Mesenchymal stem cell (in vitro differentiated cells and primary cell): Measurements from ENCODE around the gene USP54.

Experiments used
- DNase-seq: peaks from one replicate; pipeline ENCODE4 v3.0.0-alpha.2; 2013
- H2AFZ ChIP-seq: one replicate; pipeline ENCODE4 v1.6.1; 2013; ENCODE audit warnings: low read depth, mild to moderate bottlenecking, control low read depth, inconsistent platforms, low read length, moderate library complexity
- H2AK5ac ChIP-seq: 2 replicates; pipeline ENCODE4 v1.6.1; 2013; ENCODE audit warnings: low read length, moderate library complexity, mild to moderate bottlenecking, inconsistent platforms; ENCODE audit not compliant: severe bottlenecking
- H2BK120ac ChIP-seq: one replicate; pipeline ENCODE4 v1.6.1; 2013; ENCODE audit warnings: low read depth, mild to moderate bottlenecking, inconsistent platforms, low read length, moderate library complexity
- H2BK12ac ChIP-seq, 2 experiments: one replicate each; pipeline ENCODE4 v1.6.1; 2013; ENCODE audit warnings: inconsistent platforms in 2 of 2, low read length in 2 of 2, mild to moderate bottlenecking in 2 of 2, moderate library complexity in 2 of 2, control low read depth in 1 of 2
- H2BK15ac ChIP-seq: one replicate; pipeline ENCODE4 v1.6.1; 2013; ENCODE audit warnings: mild to moderate bottlenecking, low read depth, inconsistent platforms; ENCODE audit not compliant: poor library complexity, severe bottlenecking
- H2BK5ac ChIP-seq: 2 replicates; pipeline ENCODE4 v1.6.1; 2013; ENCODE audit warnings: low read depth, mild to moderate bottlenecking, low read length, control low read depth, inconsistent platforms; ENCODE audit not compliant: poor library complexity, severe bottlenecking
- H3K14ac ChIP-seq, 2 experiments: one replicate each; pipeline ENCODE4 v1.6.1; 2013; ENCODE audit warnings: inconsistent platforms in 2 of 2, low read length in 2 of 2, control low read depth in 1 of 2, mild to moderate bottlenecking in 1 of 2, moderate library complexity in 1 of 2
- H3K18ac ChIP-seq, 2 experiments: one replicate each; pipeline ENCODE4 v1.6.1; 2013; ENCODE audit warnings: inconsistent platforms in 2 of 2, low read length in 2 of 2, control low read depth in 1 of 2, low read depth in 1 of 2, mild to moderate bottlenecking in 1 of 2
- H3K23ac ChIP-seq, 2 experiments: one replicate each; pipeline ENCODE4 v1.6.1; 2013; ENCODE audit warnings: inconsistent platforms in 2 of 2, low read length in 2 of 2, mild to moderate bottlenecking in 2 of 2, moderate library complexity in 2 of 2, control low read depth in 1 of 2
- H3K27ac ChIP-seq: 2 replicates; pipeline ENCODE4 v1.5.1; 2013; ENCODE audit warnings: mild to moderate bottlenecking, moderate library complexity, low read length, control low read depth, inconsistent platforms; ENCODE audit not compliant: poor library complexity, severe bottlenecking
- H3K27me3 ChIP-seq, 2 experiments: 2 replicates each; pipeline versions ENCODE4 v1.6.1 to v1.7.0; 2013; ENCODE audit warnings: low read length in 2 of 2, mild to moderate bottlenecking in 2 of 2, moderate library complexity in 2 of 2, control low read depth in 1 of 2, inconsistent platforms in 1 of 2; ENCODE audit not compliant: control insufficient read depth in 1 of 2, insufficient read depth in 1 of 2
- H3K36me3 ChIP-seq, 2 experiments: 2 replicates each; pipeline versions ENCODE4 v1.6.1 to v1.7.0; 2013; ENCODE audit warnings: low read length in 2 of 2, control low read depth in 1 of 2, inconsistent platforms in 1 of 2, low read depth in 1 of 2, mild to moderate bottlenecking in 1 of 2; ENCODE audit not compliant: insufficient read depth in 2 of 2, control insufficient read depth in 1 of 2
- H3K4ac ChIP-seq, 2 experiments: one replicate each; pipeline ENCODE4 v1.6.1; 2013; ENCODE audit warnings: inconsistent platforms in 2 of 2, low read length in 2 of 2, mild to moderate bottlenecking in 2 of 2, moderate library complexity in 2 of 2, control low read depth in 1 of 2, low read depth in 1 of 2
- H3K4me1 ChIP-seq: 2 replicates; pipeline ENCODE4 v1.6.1; 2013; ENCODE audit warnings: low read depth, low read length, control low read depth; ENCODE audit not compliant: control insufficient read depth, insufficient read depth
- H3K4me2 ChIP-seq: 2 replicates; pipeline ENCODE4 v1.6.1; 2013; ENCODE audit warnings: low read length, mild to moderate bottlenecking, inconsistent platforms; ENCODE audit not compliant: poor library complexity, severe bottlenecking
- H3K4me3 ChIP-seq, 2 experiments: 2 replicates each; pipeline versions ENCODE4 v1.5.1 to v1.7.0; 2013; ENCODE audit warnings: low read length in 2 of 2, mild to moderate bottlenecking in 2 of 2, control low read depth in 1 of 2, low read depth in 1 of 2; ENCODE audit not compliant: insufficient read depth in 1 of 2
- H3K79me1 ChIP-seq: replicated peaks from 2 replicates; pipeline ENCODE4 v1.6.1; 2013; ENCODE audit warnings: mild to moderate bottlenecking, control low read depth, low read length, inconsistent platforms; ENCODE audit not compliant: poor library complexity, severe bottlenecking
- H3K9ac ChIP-seq: 2 replicates; pipeline ENCODE4 v1.7.0; 2013; ENCODE audit warnings: mild to moderate bottlenecking, low read length, moderate library complexity
- H3K9me3 ChIP-seq: 2 replicates; pipeline ENCODE4 v1.7.0; 2013; ENCODE audit warnings: mild to moderate bottlenecking, low read length; ENCODE audit not compliant: control insufficient read depth
- H4K8ac ChIP-seq: one replicate; pipeline ENCODE4 v1.6.1; 2013; ENCODE audit warnings: inconsistent platforms, mild to moderate bottlenecking, low read length, moderate library complexity
- H4K91ac ChIP-seq: one replicate; pipeline ENCODE4 v1.6.1; 2013; ENCODE audit warnings: mild to moderate bottlenecking, low read length, inconsistent platforms
- WGBS: methylation state at CpG from one replicate; pipeline ENCODE4 v1.1.7; 2013; ENCODE audit warnings: mixed read lengths; 5-methylcytosine and 5-hydroxymethylcytosine counted together

The USP54 gene

GRCh38 chr10:73597346-73597745 lies 6.2 kb upstream of the USP54 start:
- H3K9me3 ChIP-seq = no peaks in the 10 kb centered on the region
- no peak overlapping the region for H3K9ac ChIP-seq
- no peak overlapping the region for H3K4ac ChIP-seq
- H2BK5ac ChIP-seq = no peak overlapping the region
- H3K27ac ChIP-seq = peak overlapping the region; percentile 63
- no peak overlapping the region for H4K91ac ChIP-seq
- no peak overlapping the region for H3K18ac ChIP-seq
- peaks cover 9% of the 10 kb centered on the region for H3K79me1 ChIP-seq
- H3K4me2 ChIP-seq = no peak overlapping the region
- H4K8ac ChIP-seq = no peak overlapping the region
- H2BK12ac ChIP-seq = no peak overlapping the region
- no peaks in the 10 kb centered on the region for H3K27me3 ChIP-seq
- WGBS = no CpG with 5 or more reads among the region's 1 CpG
- no peak overlapping the region for H2AK5ac ChIP-seq
- H3K36me3 ChIP-seq = no peaks in the 10 kb centered on the region
- H3K23ac ChIP-seq = no peak overlapping the region
- no peak overlapping the region for H3K14ac ChIP-seq
- H3K4me3 ChIP-seq = no peak overlapping the region
- peaks cover 9% of the 10 kb centered on the region for H3K4me1 ChIP-seq
- no peak overlapping the region for H2BK120ac ChIP-seq
- DNase-seq = no peak
- no peak overlapping the region for H2AFZ ChIP-seq
- H2BK15ac ChIP-seq = no peak overlapping the region

- H3K4me1 ChIP-seq = peaks cover 7% of the 10 kb centered on the region
- WGBS = 97% methylated on average over 5 of the region's 5 CpGs
- H3K18ac ChIP-seq = no peak overlapping the region
- H3K4me2 ChIP-seq = no peak overlapping the region
- H3K36me3 ChIP-seq = no peaks in the 10 kb centered on the region
- H3K9ac ChIP-seq = no peak overlapping the region
- no peaks in the 10 kb centered on the region for H3K9me3 ChIP-seq
- no peak overlapping the region for H2BK12ac ChIP-seq
- H3K4me3 ChIP-seq = no peak overlapping the region
- H3K79me1 ChIP-seq = peaks cover 4% of the 10 kb centered on the region
- no peak overlapping the region for H2BK15ac ChIP-seq
- H2BK120ac ChIP-seq = no peak overlapping the region
- no peak overlapping the region for H2BK5ac ChIP-seq
- no peaks in the 10 kb centered on the region for H3K27me3 ChIP-seq
- no peak overlapping the region for H4K91ac ChIP-seq
- H3K14ac ChIP-seq = no peak overlapping the region
- DNase-seq = no peak
- no peak overlapping the region for H3K4ac ChIP-seq
- H4K8ac ChIP-seq = no peak overlapping the region
- H3K27ac ChIP-seq = no peak overlapping the region
- H3K23ac ChIP-seq = no peak overlapping the region
- H2AK5ac ChIP-seq = no peak overlapping the region
- H2AFZ ChIP-seq = no peak overlapping the region
Observed at GRCh38 chr10:73593812-73594211, 2.7 kb upstream of the USP54 start.

- Histone ChIP-seq H3K36me3 (no peaks in the 10 kb centered on the region), H3K27ac (no peak overlapping the region), H2BK15ac (no peak overlapping the region), H3K4me3 (no peak overlapping the region), H2BK12ac (no peak overlapping the region), H2AFZ (no peak overlapping the region), H3K18ac (no peak overlapping the region), H3K14ac (no peak overlapping the region), H3K9me3 (no peaks in the 10 kb centered on the region), H4K91ac (no peak overlapping the region), H4K8ac (no peak overlapping the region), H2BK120ac (no peak overlapping the region), H3K4me2 (no peak overlapping the region), H3K9ac (no peak overlapping the region), H2AK5ac (no peak overlapping the region), H2BK5ac (no peak overlapping the region), H3K23ac (no peak overlapping the region), H3K4ac (no peak overlapping the region), H3K27me3 (no peaks in the 10 kb centered on the region), H3K4me1 (peaks cover 7% of the 10 kb centered on the region), H3K79me1 (peaks cover 2% of the 10 kb centered on the region)
- WGBS = 94% methylated on average over 3 of the region's 4 CpGs
- DNase-seq = no peak
Observed at GRCh38 chr10:73593110-73593509, 2.0 kb upstream of the USP54 start.

- no peak overlapping the region for H3K23ac ChIP-seq
- 0% methylated on average over 1 of the region's 3 CpGs for WGBS
- peak; percentile 54 for DNase-seq
- H3K4me2 ChIP-seq = peak overlapping the region; percentile 47
- H2BK5ac ChIP-seq = no peak overlapping the region
- H3K9ac ChIP-seq = peak overlapping the region; percentile 50
- H3K9me3 ChIP-seq = no peaks in the 10 kb centered on the region
- no peak overlapping the region for H2BK120ac ChIP-seq
- H3K4me3 ChIP-seq = no peak overlapping the region
- H4K8ac ChIP-seq = no peak overlapping the region
- H3K4me1 ChIP-seq = peaks cover 3% of the 10 kb centered on the region
- no peaks in the 10 kb centered on the region for H3K36me3 ChIP-seq
- H2BK15ac ChIP-seq = no peak overlapping the region
- no peak overlapping the region for H2BK12ac ChIP-seq
- H3K18ac ChIP-seq = peak overlapping the region in 1 of 2 experiments; percentile 73
- no peak overlapping the region for H4K91ac ChIP-seq
- H3K27ac ChIP-seq = peak overlapping the region; percentile 93
- H3K79me1 ChIP-seq = peaks cover 2% of the 10 kb centered on the region
- H2AFZ ChIP-seq = no peak overlapping the region
- no peak overlapping the region for H3K4ac ChIP-seq
- H3K27me3 ChIP-seq = no peaks in the 10 kb centered on the region
- H3K14ac ChIP-seq = no peak overlapping the region
- no peak overlapping the region for H2AK5ac ChIP-seq
Observed at GRCh38 chr10:73591935-73592699, 975 bp upstream of the USP54 start.
